ENCODE data around the gene MICU1. TPM values are rescaled to one million over a fixed set of nuclear protein-coding genes. Genes with fewer than 3 reads are reported as not detected.
A peak's percentile ranks its signal among the peaks of the same experiment; 100 is the strongest.

MICU1 gene
- total RNA-seq, 1 donor from 2014 or later = 28.7 TPM

GRCh38 chr10:72630144-72630543 lies 4.3 kb upstream of the MICU1 start:
- Histone ChIP-seq H3K9me3 (ENCODE audit: insufficient read depth, low read depth, low read length) (no peaks in the 10 kb centered on the region), H3K27me3 (ENCODE audit: insufficient read depth, low read length) (no peaks in the 10 kb centered on the region), H4K20me1 (ENCODE audit: insufficient read depth, low read length) (no peaks in the 10 kb centered on the region), H2AFZ (ENCODE audit: low read depth, low read length) (no peak overlapping the region), H3K79me2 (ENCODE audit: insufficient read depth, low read length) (peaks cover 2% of the 10 kb centered on the region), H3K9ac (ENCODE audit: low read length) (no peak overlapping the region), H3K4me1 (ENCODE audit: insufficient read depth, low read length) (no peaks in the 10 kb centered on the region), H3K27ac (ENCODE audit: low read depth, low read length) (no peak overlapping the region), H3K4me3 (ENCODE audit: insufficient read depth, low read depth, low read length) (no peak overlapping the region), H3K4me2 (ENCODE audit: low read length) (no peak overlapping the region), H3K36me3 (ENCODE audit: insufficient read depth, low read length) (no peaks in the 10 kb centered on the region)
- Mint-ChIP-seq H3K27ac (ENCODE audit: unreplicated experiment) (no peak overlapping the region), H3K27me3 (ENCODE audit: low read depth, unreplicated experiment) (no peaks in the 10 kb centered on the region), H3K36me3 (ENCODE audit: low read depth, unreplicated experiment) (no peaks in the 10 kb centered on the region), H3K4me3 (ENCODE audit: unreplicated experiment) (no peak overlapping the region), H3K9me3 (ENCODE audit: unreplicated experiment) (peaks cover 1% of the 10 kb centered on the region), H3K4me1 (ENCODE audit: low read depth, unreplicated experiment) (no peaks in the 10 kb centered on the region)
- FAIRE-seq = no peak
- DNase-seq (ENCODE audit: low read depth) = no peak
- TF ChIP-seq CTCF (IDR thresholded peaks at IDR 0.05; ENCODE audit: insufficient read depth, low read depth, low read length) = no peak
- no peak for TF ChIP-seq EZH2 (IDR thresholded peaks at IDR 0.05; ENCODE audit: insufficient read depth, low read length)

GRCh38 chr10:72626444-72626754 lies 520 bp upstream of the MICU1 start:
- Histone ChIP-seq H3K27me3 (ENCODE audit: insufficient read depth, low read length) (no peaks in the 10 kb centered on the region), H3K4me1 (ENCODE audit: insufficient read depth, low read length) (peaks cover 6% of the 10 kb centered on the region), H4K20me1 (ENCODE audit: insufficient read depth, low read length) (no peaks in the 10 kb centered on the region), H3K79me2 (ENCODE audit: insufficient read depth, low read length) (peaks cover 30% of the 10 kb centered on the region), H3K36me3 (ENCODE audit: insufficient read depth, low read length) (no peaks in the 10 kb centered on the region), H3K9me3 (ENCODE audit: insufficient read depth, low read depth, low read length) (no peaks in the 10 kb centered on the region), H3K27ac (ENCODE audit: low read depth, low read length) (peak overlapping the region; percentile 41), H3K4me2 (ENCODE audit: low read length) (peak overlapping the region; percentile 86), H3K9ac (ENCODE audit: low read length) (peak overlapping the region; percentile 95), H2AFZ (ENCODE audit: low read depth, low read length) (peak overlapping the region; percentile 73), H3K4me3 (ENCODE audit: insufficient read depth, low read depth, low read length) (peak overlapping the region; percentile 97)
- Mint-ChIP-seq H3K27ac (ENCODE audit: unreplicated experiment) (peak overlapping the region; percentile 12), H3K36me3 (ENCODE audit: low read depth, unreplicated experiment) (peaks cover 2% of the 10 kb centered on the region), H3K4me1 (ENCODE audit: low read depth, unreplicated experiment) (peaks cover 5% of the 10 kb centered on the region), H3K27me3 (ENCODE audit: low read depth, unreplicated experiment) (no peaks in the 10 kb centered on the region), H3K4me3 (ENCODE audit: unreplicated experiment) (peak overlapping the region; percentile 100), H3K9me3 (ENCODE audit: unreplicated experiment) (peaks cover 1% of the 10 kb centered on the region)
- FAIRE-seq = no peak
- no peak for DNase-seq (ENCODE audit: low read depth)
- no peak for TF ChIP-seq CTCF (IDR thresholded peaks at IDR 0.05; ENCODE audit: insufficient read depth, low read depth, low read length)
- no peak for TF ChIP-seq EZH2 (IDR thresholded peaks at IDR 0.05; ENCODE audit: insufficient read depth, low read length)

- Mint-ChIP-seq H3K4me3 (ENCODE audit: unreplicated experiment) (peak overlapping the region; percentile 100), H3K4me1 (ENCODE audit: low read depth, unreplicated experiment) (peaks cover 5% of the 10 kb centered on the region), H3K27me3 (ENCODE audit: low read depth, unreplicated experiment) (no peaks in the 10 kb centered on the region), H3K36me3 (ENCODE audit: low read depth, unreplicated experiment) (peaks cover 2% of the 10 kb centered on the region), H3K27ac (ENCODE audit: unreplicated experiment) (peak overlapping the region; percentile 98), H3K9me3 (ENCODE audit: unreplicated experiment) (peaks cover 1% of the 10 kb centered on the region)
- DNase-seq (ENCODE audit: low read depth) (no peak), FAIRE-seq (no peak)
- peak overlapping the region; percentile 97 for H3K4me3 ChIP-seq (ENCODE audit: insufficient read depth, low read depth, low read length)
- no peaks in the 10 kb centered on the region for H4K20me1 ChIP-seq (ENCODE audit: insufficient read depth, low read length)
- H3K4me1 ChIP-seq (ENCODE audit: insufficient read depth, low read length) = peaks cover 6% of the 10 kb centered on the region
- no peaks in the 10 kb centered on the region for H3K9me3 ChIP-seq (ENCODE audit: insufficient read depth, low read depth, low read length)
- peak overlapping the region; percentile 89 for H3K27ac ChIP-seq (ENCODE audit: low read depth, low read length)
- no peaks in the 10 kb centered on the region for H3K36me3 ChIP-seq (ENCODE audit: insufficient read depth, low read length)
- TF ChIP-seq CTCF (IDR thresholded peaks at IDR 0.05; ENCODE audit: insufficient read depth, low read depth, low read length) (no peak), EZH2 (IDR thresholded peaks at IDR 0.05; ENCODE audit: insufficient read depth, low read length) (no peak)
- peak overlapping the region; percentile 86 for H3K4me2 ChIP-seq (ENCODE audit: low read length)
- H3K27me3 ChIP-seq (ENCODE audit: insufficient read depth, low read length) = no peaks in the 10 kb centered on the region
- peaks cover 37% of the 10 kb centered on the region for H3K79me2 ChIP-seq (ENCODE audit: insufficient read depth, low read length)
- H2AFZ ChIP-seq (ENCODE audit: low read depth, low read length) = peak overlapping the region; percentile 94
- H3K9ac ChIP-seq (ENCODE audit: low read length) = peak overlapping the region; percentile 95
These were observed 637 bp downstream of the MICU1 start for GRCh38 chr10:72625276-72625607.

All from astrocyte (in vitro differentiated cells and primary cell).